HG03095 (cell line): ENCODE results near the gene SRGAP2C.
"Not testable (repeated sequence)": the region's sequence is repeated elsewhere in the genome, so short reads cannot be mapped to it uniquely, and the experiment has no call there.

Experiments
- ATAC-seq: cut with Tn5 transposase; IDR thresholded peaks from one replicate; pipeline ENCODE4 v1.9.1; 2021; ENCODE audit warnings: moderate library complexity; ENCODE audit not compliant: unreplicated experiment

Gene SRGAP2C

GRCh38 chr1:121278202-121278601 lies 93.4 kb downstream of the SRGAP2C start:
- ATAC-seq = not testable (repeated sequence)

GRCh38 chr1:121278777-121279547 lies 94.2 kb downstream of the SRGAP2C start:
- ATAC-seq = not testable (repeated sequence)

- ATAC-seq = not testable (repeated sequence)
These were observed 94.7 kb downstream of the SRGAP2C start for GRCh38 chr1:121279548-121279898.

GRCh38 chr1:121280699-121281317 lies 96.0 kb downstream of the SRGAP2C start:
- not testable (repeated sequence) for ATAC-seq

- not testable (repeated sequence) for ATAC-seq
These were observed 96.7 kb downstream of the SRGAP2C start for GRCh38 chr1:121281480-121281879.

- not testable (repeated sequence) for ATAC-seq
These were observed 98.9 kb downstream of the SRGAP2C start for GRCh38 chr1:121283587-121284180.

- not testable (repeated sequence) for ATAC-seq
These were observed 107.8 kb downstream of the SRGAP2C start for GRCh38 chr1:121292590-121292989.

GRCh38 chr1:121293263-121294204 lies 108.8 kb downstream of the SRGAP2C start:
- ATAC-seq = not testable (repeated sequence)

GRCh38 chr1:121294205-121294570 lies 109.4 kb downstream of the SRGAP2C start:
- ATAC-seq = not testable (repeated sequence)

- not testable (repeated sequence) for ATAC-seq
These were observed 111.8 kb downstream of the SRGAP2C start for GRCh38 chr1:121296563-121296962.

- ATAC-seq = not testable (repeated sequence)
These were observed 113.8 kb downstream of the SRGAP2C start for GRCh38 chr1:121298529-121298928.

GRCh38 chr1:121299514-121300149 lies 114.9 kb downstream of the SRGAP2C start:
- ATAC-seq = not testable (repeated sequence)

- ATAC-seq = not testable (repeated sequence)
These were observed 117.1 kb downstream of the SRGAP2C start for GRCh38 chr1:121301876-121302275.

GRCh38 chr1:121307759-121308158 lies 123.0 kb downstream of the SRGAP2C start:
- ATAC-seq = not testable (repeated sequence)

- not testable (repeated sequence) for ATAC-seq
These were observed 130.7 kb downstream of the SRGAP2C start for GRCh38 chr1:121315509-121315908.

GRCh38 chr1:121316081-121316480 lies 131.3 kb downstream of the SRGAP2C start:
- ATAC-seq = not testable (repeated sequence)

- ATAC-seq = not testable (repeated sequence)
These were observed 133.0 kb downstream of the SRGAP2C start for GRCh38 chr1:121317491-121318468.

- not testable (repeated sequence) for ATAC-seq
These were observed 133.9 kb downstream of the SRGAP2C start for GRCh38 chr1:121318687-121319086.

GRCh38 chr1:121321660-121322059 lies 136.9 kb downstream of the SRGAP2C start:
- ATAC-seq = not testable (repeated sequence)
